Transverse colon (tissue), 4 donors: ENCODE data around the gene KCNK13. TPM values are rescaled to one million over a fixed set of nuclear protein-coding genes. Genes with fewer than 3 reads are reported as not detected.
"Not testable (repeated sequence)": the region's sequence is repeated elsewhere in the genome, so short reads cannot be mapped to it uniquely, and the experiment has no call there.

ENCODE experiments used
- DNase-seq: peaks from one replicate; pipeline ENCODE4 v3.0.0-alpha.2; 2019
- H3K27ac ChIP-seq, 4 donors: fragments of 200-600 bp; sonication (generic); 2 replicates each; pipeline ENCODE4 v1.5.1; 2016 to 2018; ENCODE audit warnings: inconsistent platforms in 4 of 4
- H3K27me3 ChIP-seq: fragments of 200-600 bp; sonication (generic); 2 replicates; pipeline ENCODE4 v1.5.1; 2017; ENCODE audit warnings: inconsistent platforms
- H3K36me3 ChIP-seq, 4 donors: fragments of 200-600 bp; sonication (generic); 2 replicates each; pipeline ENCODE4 v1.5.1; 2017 to 2019; ENCODE audit warnings: inconsistent platforms in 4 of 4
- H3K4me1 ChIP-seq, 4 donors: fragments of 200-600 bp; sonication (generic); 2 replicates each; pipeline ENCODE4 v1.5.1; 2017 to 2020; ENCODE audit warnings: inconsistent platforms in 4 of 4
- H3K4me3 ChIP-seq, 4 donors: fragments of 200-600 bp; sonication (generic); 1 replicate in 1 of 4; 2 replicates in 3 of 4; pipeline versions ENCODE4 v1.5.1 to v1.6.1; 2017 to 2019; ENCODE audit warnings: inconsistent platforms in 4 of 4
- H3K9me3 ChIP-seq, 2 donors: fragments of 200-600 bp; sonication (generic); 2 replicates each; pipeline ENCODE4 v1.5.1; 2017 to 2019; ENCODE audit warnings: inconsistent platforms in 2 of 2
- CTCF ChIP-seq, 5 experiments: fragments of 200-600 bp in 3 of 5; fragments of 450-650 bp in 2 of 5; sonication (generic) in 3 of 5; IDR thresholded peaks; 1 replicate in 2 of 5; 2 replicates in 3 of 5; pipeline ENCODE4 v1.5.1; 2016 to 2017; ENCODE audit warnings: antibody characterized with exemption in 5 of 5, inconsistent platforms in 3 of 5, mild to moderate bottlenecking in 2 of 5, moderate library complexity in 1 of 5
- EP300 ChIP-seq: sonication (generic); formaldehyde crosslinking; IDR thresholded peaks from one replicate; pipeline ENCODE4 v1.6.1; 2017; ENCODE audit warnings: antibody characterized with exemption, low read depth
- POLR2A ChIP-seq: fragments of 450-650 bp; IDR thresholded peaks from one replicate; pipeline ENCODE4 v1.6.1; 2016; ENCODE audit warnings: antibody characterized with exemption, mild to moderate bottlenecking, moderate library complexity
- POLR2AphosphoS5 ChIP-seq, 3 donors: sonication (generic); formaldehyde crosslinking; IDR thresholded peaks; one replicate each; pipeline ENCODE4 v1.6.1; 2016; ENCODE audit warnings: antibody characterized with exemption in 3 of 3
- WGBS, 2 donors: methylation state at CpG; one replicate each; pipeline ENCODE4 v1.1.5; 2018; ENCODE audit warnings: low coverage in 1 of 2; 5-methylcytosine and 5-hydroxymethylcytosine counted together
- in situ Hi-C, 4 donors: fragments of 200-750 bp; cut with MboI; loops; one replicate each; pipeline versions ENCODE4 v1.15.0 to v1.15.1; 2017; ENCODE audit warnings: low sequenced_read_pairs in 3 of 4, low pct_ligation_motif_present in 1 of 4, low pct_unique_long_range_greater_than_20kb in 1 of 4
- intact Hi-C: fragments of 100-400 bp; cut with DNase I; formaldehyde crosslinking; loops from one replicate; pipeline ENCODE4 v1.15.1; 2023; ENCODE audit warnings: low total_unique reads
- total RNA-seq, 4 donors: library from RNA; depleted of rRNA; stranded (reverse); fragments of >200 nt; gene quantifications; one replicate each; pipeline ENCODE4 v1.1.0, GENCODE V29; 2016

KCNK13 gene
- total RNA-seq, 4 donors from 2014 or later: 0.14 to 0.64 TPM; not detected in 2

GRCh38 chr14:90087433-90087832 is 25.6 kb downstream of the KCNK13 start:
- DNase-seq: peak; percentile 29
- H3K4me1 ChIP-seq: no peaks in the 10 kb centered on the region
- TF ChIP-seq POLR2AphosphoS5 (IDR thresholded peaks at IDR 0.05) (no peak), CTCF (IDR thresholded peaks at IDR 0.05) (no peak), EP300 (no peak), POLR2A (no peak)
- H3K36me3 ChIP-seq: no peaks in the 10 kb centered on the region
- WGBS, 2 donors: 62 to 70% methylated on average over 6 of the region's 6 CpGs
- in situ Hi-C loops (no loop called here), intact Hi-C loops (no loop called here)
- peaks cover 3% of the 10 kb centered on the region for H3K27me3 ChIP-seq
- H3K4me3 ChIP-seq: no peak overlapping the region
- H3K9me3 ChIP-seq: no peaks in the 10 kb centered on the region
- no peak overlapping the region for H3K27ac ChIP-seq

GRCh38 chr14:90088176-90088575 is 26.4 kb downstream of the KCNK13 start:
- intact Hi-C loops: no loop called here
- peaks cover 3% of the 10 kb centered on the region for H3K27me3 ChIP-seq
- 66 to 67% methylated on average over 2 of the region's 2 CpGs for WGBS, 2 donors
- no peaks in the 10 kb centered on the region for H3K9me3 ChIP-seq
- no peaks in the 10 kb centered on the region for H3K4me1 ChIP-seq
- no peak for DNase-seq
- in situ Hi-C loops: no loop called here
- TF ChIP-seq EP300 (no peak), CTCF (IDR thresholded peaks at IDR 0.05) (no peak), POLR2A (no peak), POLR2AphosphoS5 (IDR thresholded peaks at IDR 0.05) (no peak)
- no peaks in the 10 kb centered on the region for H3K36me3 ChIP-seq
- H3K4me3 ChIP-seq: no peak overlapping the region
- no peak overlapping the region for H3K27ac ChIP-seq

DNA sequence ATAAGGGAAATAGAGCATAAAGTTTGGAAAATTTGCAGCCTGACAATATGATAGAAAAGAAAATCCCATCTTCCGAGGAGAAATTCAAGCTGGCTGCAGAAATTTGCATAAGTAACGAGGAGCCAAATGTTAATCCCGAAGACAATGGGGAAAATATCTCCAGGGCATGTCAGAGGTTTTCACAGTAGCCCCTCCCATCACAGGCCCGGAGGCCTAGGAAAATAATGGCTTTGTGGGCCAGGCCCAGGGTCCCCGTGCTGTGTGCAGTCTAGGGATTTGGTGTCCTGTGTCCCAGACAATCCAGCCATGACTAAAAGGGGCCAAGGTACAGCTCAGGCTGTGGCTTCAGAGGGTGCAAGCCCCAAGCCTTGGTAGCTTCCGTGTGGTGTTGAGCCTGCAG is 27.7 kb downstream of the KCNK13 start:
- intact Hi-C loops, H3K4me3 ChIP-seq, H3K9me3 ChIP-seq, in situ Hi-C loops, H3K27me3 ChIP-seq, DNase-seq, H3K36me3 ChIP-seq, H3K4me1 ChIP-seq, H3K27ac ChIP-seq: not testable (repeated sequence)
- 70 to 73% methylated on average over 5 to 6 of the region's 6 CpGs for WGBS, 2 donors

DNA sequence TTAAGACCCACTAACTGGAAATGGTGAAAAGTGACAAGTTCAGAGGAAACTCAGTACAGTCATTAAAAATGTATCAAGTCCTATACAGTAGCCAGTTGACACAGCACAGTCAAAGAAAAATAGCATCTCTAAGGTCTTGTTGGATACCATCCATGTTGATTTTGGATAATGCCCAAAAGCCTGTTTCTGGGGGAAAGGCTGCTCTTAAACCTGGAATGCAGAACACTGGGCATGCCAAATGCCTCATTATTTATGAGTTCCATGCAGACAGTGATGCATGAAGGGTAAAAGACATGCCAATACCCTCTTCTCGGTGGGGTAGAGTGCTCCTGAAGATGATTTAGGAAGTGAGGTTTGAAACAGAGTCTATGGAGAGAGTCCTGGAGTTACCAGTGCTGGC is 29.6 kb downstream of the KCNK13 start:
- 32 to 67% methylated on average over 1 of the region's 1 CpG for WGBS, 2 donors
- no peak overlapping the region for H3K4me3 ChIP-seq
- no peaks in the 10 kb centered on the region for H3K36me3 ChIP-seq
- TF ChIP-seq POLR2A (no peak), EP300 (no peak), POLR2AphosphoS5 (IDR thresholded peaks at IDR 0.05) (no peak), CTCF (IDR thresholded peaks at IDR 0.05) (no peak)
- H3K4me1 ChIP-seq: no peaks in the 10 kb centered on the region
- H3K27ac ChIP-seq: no peak overlapping the region
- H3K27me3 ChIP-seq: no peaks in the 10 kb centered on the region
- DNase-seq: no peak
- no peaks in the 10 kb centered on the region for H3K9me3 ChIP-seq
- intact Hi-C loops: no loop called here
- in situ Hi-C loops: no loop called here

- Histone ChIP-seq H3K36me3 (no peaks in the 10 kb centered on the region), H3K4me1 (no peaks in the 10 kb centered on the region), H3K4me3 (no peak overlapping the region), H3K9me3 (no peaks in the 10 kb centered on the region), H3K27me3 (no peaks in the 10 kb centered on the region), H3K27ac (no peak overlapping the region)
- intact Hi-C loops (no loop called here), in situ Hi-C loops (no loop called here)
- 57 to 60% methylated on average over 1 to 2 of the region's 2 CpGs for WGBS, 2 donors
- no peak for TF ChIP-seq CTCF (IDR thresholded peaks at IDR 0.05)
- TF ChIP-seq POLR2AphosphoS5 (IDR thresholded peaks at IDR 0.05): no peak
- TF ChIP-seq EP300: no peak
- no peak for TF ChIP-seq POLR2A
- no peak for DNase-seq
Measured at GRCh38 chr14:90093942-90094595, 32.3 kb downstream of the KCNK13 start.
